Testis (tissue), 2 donors: ENCODE measurements around the gene SARDH.

Source experiments
- CTCF ChIP-seq, 3 experiments: fragments of 450-650 bp in 2 of 3; fragments of 200-600 bp in 1 of 3; sonication (generic) in 1 of 3; IDR thresholded peaks; one replicate each; pipeline ENCODE4 v1.5.1; 2016 to 2019; ENCODE audit warnings: antibody characterized with exemption in 3 of 3, mild to moderate bottlenecking in 2 of 3, moderate library complexity in 1 of 3
- POLR2A ChIP-seq: fragments of 450-650 bp; IDR thresholded peaks from one replicate; pipeline ENCODE4 v1.6.1; 2017; ENCODE audit warnings: antibody characterized with exemption, mild to moderate bottlenecking, moderate library complexity

GRCh38 chr9:133677126-133678010, 60.8 kb downstream of the SARDH start:
- TF ChIP-seq CTCF (IDR thresholded peaks at IDR 0.05) = no peak
- TF ChIP-seq POLR2A = no peak
